NCI-H1105 treated with DMSO at 0.1 percent for 48 hours (cell line): Measurements from ENCODE around the gene CCDC187.

Experiments used
- DNase-seq: peaks from one replicate; lab custom pipeline; 2025; lab: John Stamatoyannopoulos, UW

The CCDC187 gene

GRCh38 chr9:136204838-136205706 lies 98.8 kb downstream of the CCDC187 start, which contains the start of gene LHX3:
Gene LHX3 (minus strand): TSS chr9:136205128. CDS start chr9:136205012, 116 bp downstream.
- no peak for DNase-seq

GRCh38 chr9:136204145-136204805 lies 99.6 kb downstream of the CCDC187 start:
- DNase-seq: no peak

DNA sequence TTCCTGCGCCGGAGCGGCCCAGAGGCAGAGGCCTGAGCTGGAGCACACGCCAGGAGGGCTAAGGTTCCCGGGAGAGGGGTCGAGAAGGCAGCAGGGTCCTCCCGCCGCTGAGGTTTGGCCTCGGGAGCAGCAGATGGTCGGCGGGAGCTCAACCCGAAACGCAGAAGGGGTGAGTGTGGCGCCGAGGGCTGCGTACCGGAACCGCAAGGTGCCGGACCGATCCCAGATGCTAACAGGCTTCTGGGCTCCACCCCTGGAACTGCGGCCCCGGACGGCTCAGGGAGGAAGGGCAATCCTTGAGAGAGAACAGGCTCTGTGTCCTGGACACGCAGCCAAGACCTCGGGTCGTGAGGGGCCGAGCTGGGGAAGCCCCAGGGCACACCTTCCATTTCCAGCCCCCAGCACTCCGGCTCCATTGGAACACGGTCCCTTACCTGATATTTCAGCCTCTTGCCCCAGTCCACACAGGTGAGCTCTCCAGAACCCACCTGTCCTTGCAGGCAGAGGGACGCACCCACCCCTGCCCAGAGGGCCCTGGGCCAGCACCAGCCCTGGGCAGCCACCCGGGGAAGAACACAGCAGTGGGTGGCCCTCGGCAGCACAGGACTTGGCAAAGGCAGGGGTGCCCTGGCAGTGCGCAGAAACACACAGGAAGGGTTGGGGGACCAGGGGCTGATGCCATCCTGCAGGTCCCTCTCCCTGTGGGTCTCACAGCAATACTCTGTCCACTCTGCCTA lies 100.3 kb downstream of the CCDC187 start:
- DNase-seq: no peak

DNA sequence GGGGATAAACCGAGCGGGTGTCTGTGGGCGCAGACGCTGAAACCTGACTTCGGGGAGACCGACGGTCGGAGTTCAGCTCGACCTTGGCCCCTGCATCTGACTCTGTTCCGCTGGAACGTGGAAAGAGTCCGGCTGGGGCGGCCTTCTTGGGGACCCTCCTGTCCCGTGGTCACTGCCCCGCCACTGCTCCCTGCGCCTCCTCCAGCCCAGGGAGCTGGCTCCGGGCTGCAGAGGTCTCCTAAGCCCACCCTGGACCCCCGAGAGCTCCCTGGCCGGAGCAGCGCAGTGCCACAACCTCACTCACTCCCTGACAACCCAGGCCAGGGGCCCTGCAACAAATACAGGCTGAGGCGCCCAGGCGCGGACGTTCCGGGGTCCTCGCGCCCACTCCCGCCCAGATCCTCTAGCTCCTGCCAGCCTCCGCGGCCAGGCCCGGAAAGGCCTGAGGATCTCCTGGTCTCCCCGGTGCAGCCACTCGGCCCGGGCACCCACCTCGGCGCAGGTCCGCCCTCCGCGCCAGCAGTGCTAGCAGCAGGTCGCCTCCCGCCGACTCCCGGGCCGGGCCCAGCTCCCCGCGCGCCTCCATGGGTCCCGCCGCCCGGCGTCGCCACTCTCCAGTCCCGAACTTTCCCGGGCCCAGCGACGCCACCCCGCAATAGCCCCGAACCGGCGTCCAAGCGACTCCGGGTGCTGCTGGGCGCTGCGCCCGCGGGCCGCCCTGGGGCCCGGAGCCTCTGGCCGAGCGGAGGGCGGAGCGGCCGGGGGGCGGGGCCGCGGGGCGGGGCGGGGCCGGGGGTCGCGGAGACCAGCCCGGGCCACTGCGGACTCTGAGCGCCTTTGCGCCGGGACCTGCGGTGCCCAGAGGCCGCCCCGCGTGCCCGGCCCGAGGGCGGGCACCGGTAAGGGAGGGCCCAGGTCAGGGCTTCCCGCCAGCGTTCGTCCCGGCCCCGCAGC lies 101.2 kb downstream of the CCDC187 start:
- no peak for DNase-seq

DNA sequence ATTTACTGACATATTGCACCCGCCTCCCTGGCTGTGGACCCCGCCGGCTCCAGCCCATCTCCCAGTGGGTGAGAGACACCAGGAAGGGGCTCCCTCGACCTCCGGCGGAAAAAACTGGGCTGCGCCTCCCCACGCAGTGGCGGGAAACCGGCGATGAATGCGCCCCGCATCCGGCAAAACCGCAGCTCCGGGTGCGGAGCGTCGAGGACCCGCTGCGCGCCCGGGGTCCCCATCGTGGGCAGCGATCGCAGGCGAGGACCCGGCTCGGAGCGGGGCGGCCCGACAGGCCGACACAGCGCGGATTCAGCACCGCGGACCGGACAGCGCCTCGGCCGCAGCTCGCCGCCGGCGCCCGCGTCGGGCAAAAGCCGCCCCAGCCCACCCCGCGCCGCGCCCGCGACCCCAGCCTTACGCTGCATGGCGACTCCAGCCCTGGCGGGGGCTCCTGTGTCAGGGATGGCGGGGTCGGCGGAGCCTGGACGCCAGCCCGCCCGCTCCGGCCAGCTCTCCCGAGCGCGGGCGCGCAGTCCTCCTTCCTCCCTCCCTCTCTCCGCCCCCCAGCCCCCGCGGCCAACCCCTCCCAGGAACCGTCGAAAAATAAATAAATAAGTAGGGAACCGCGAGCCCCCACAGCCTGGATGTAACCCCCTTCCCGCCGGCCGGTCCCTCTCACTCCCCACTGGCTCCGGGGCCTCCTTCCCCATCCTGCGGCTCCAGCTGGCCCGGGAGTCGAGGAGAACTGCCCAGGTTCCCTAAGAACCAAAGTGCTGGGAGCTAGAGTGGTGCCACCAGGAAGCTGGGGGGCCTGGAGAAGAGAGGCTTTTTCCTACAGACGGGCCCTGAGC lies 102.1 kb downstream of the CCDC187 start:
- no peak for DNase-seq

DNA sequence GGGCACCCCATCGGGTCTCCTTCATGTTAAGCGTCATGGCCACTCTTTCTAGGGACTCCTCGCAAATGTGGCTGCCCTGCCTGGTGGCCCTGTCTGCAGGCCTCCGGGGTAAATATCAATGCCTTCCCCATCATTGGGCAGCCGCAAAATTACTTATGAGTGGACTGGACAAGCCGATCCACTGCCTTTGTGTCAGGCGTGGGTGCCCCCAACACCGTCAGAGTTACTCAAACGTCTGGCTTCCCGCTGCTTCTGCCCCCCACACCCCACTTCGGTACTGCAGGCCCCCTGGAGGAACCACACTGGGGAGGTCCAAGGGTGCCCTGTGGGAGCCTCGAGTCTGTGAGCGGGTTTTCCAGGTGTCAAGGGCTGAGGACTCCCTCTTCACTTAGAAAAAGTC lies 102.7 kb downstream of the CCDC187 start:
- DNase-seq: no peak

DNA sequence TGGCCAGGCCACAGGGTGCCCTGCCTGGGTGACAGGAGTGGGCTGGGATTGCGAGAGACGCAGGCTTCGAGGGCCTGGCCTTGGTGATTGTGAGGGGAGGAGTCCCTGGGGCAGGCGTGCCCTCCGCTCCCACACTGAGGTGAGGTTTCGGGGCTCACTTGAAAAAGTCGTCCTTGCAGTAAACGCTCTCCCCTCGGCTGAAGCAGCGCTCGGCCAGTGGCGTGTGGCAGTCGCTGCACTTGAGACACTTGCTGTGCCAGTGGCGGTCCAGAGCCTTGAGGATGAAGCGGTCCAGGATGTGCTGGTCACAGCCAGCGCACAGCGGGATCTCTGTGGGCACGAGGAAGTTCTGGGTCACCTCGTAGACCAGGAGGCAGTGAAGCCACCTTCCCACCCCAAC lies 103.5 kb downstream of the CCDC187 start:
- DNase-seq: no peak
